ENCODE measurements around the gene ABI2.

DNA sequence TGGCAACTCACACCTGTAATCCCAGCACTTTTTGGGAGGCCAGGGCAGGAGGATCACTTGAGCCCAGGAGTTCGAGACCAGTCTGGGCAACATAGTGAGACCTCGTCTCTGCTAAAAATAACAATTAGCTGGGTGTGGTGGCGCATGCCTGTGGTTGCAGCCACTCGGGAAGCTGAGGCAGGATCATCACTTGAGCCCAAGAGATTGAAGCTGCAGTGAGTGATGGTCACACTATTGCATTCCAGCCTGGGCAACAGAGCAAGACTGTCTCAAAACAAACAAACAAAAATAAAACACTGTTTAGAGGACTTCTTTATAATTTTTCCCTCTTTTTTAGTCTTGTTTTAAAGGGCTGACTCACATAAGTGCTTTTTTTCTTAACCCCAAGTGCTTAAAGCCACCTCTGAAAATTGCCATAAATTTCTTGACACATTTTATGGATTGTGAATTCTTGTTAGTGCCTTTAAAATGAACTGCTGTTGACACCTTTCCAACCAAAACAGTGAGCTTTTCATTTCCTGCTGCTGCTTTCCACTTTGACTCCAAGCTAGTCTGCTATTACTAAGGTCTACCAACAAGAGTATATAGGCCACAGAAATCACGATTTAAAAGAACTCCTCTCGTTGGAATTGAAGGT is 47.6 kb upstream of the ABI2 start:
- no peak for TF ChIP-seq CTCF (IDR thresholded peaks at IDR 0.05)
- no peak for TF ChIP-seq ZFX (IDR thresholded peaks at IDR 0.05; ENCODE audit: borderline replicate concordance)
